Calu3 (cell line): Measurements from ENCODE around the gene MRPS34. TPM values are rescaled to one million over a fixed set of nuclear protein-coding genes. Genes with fewer than 3 reads are reported as not detected.

Experiments
- BruUV-seq: library from RNA; stranded (reverse); fragments of 400-500 nt; replicated peaks from 2 replicates; lab custom pipeline; 2021; lab: Mats Ljungman, UMichigan
- CTCF ChIA-PET: fragments of 300-600 bp; sonication (Branson Sonifier 250); formaldehyde crosslinking; loops from one replicate; lab custom pipeline; 2022; ENCODE audit warnings: antibody characterized with exemption; lab: Charles Lee
- DNase-seq: peaks from one replicate; pipeline ENCODE4 v3.0.0; 2022
- H3K27ac Mint-ChIP-seq: one replicate; pipeline ENCODE4 v1.8.0; 2022; ENCODE audit warnings: mixed read lengths; ENCODE audit not compliant: unreplicated experiment
- H3K27me3 Mint-ChIP-seq: one replicate; pipeline ENCODE4 v1.8.0; 2022; ENCODE audit warnings: mixed read lengths; ENCODE audit not compliant: unreplicated experiment
- H3K36me3 Mint-ChIP-seq: one replicate; pipeline ENCODE4 v1.8.0; 2022; ENCODE audit warnings: mild to moderate bottlenecking, moderate library complexity, mixed read lengths; ENCODE audit not compliant: insufficient read depth, unreplicated experiment
- H3K4me1 Mint-ChIP-seq: one replicate; pipeline ENCODE4 v1.8.0; 2022; ENCODE audit warnings: mild to moderate bottlenecking, low read depth, mixed read lengths; ENCODE audit not compliant: unreplicated experiment
- H3K4me3 Mint-ChIP-seq: one replicate; pipeline ENCODE4 v1.8.0; 2022; ENCODE audit warnings: mild to moderate bottlenecking, low read depth, moderate library complexity, mixed read lengths; ENCODE audit not compliant: unreplicated experiment
- H3K9me3 Mint-ChIP-seq: one replicate; pipeline ENCODE4 v1.8.0; 2022; ENCODE audit warnings: low read depth, mixed read lengths; ENCODE audit not compliant: unreplicated experiment
- CTCF ChIP-seq: fragments of 200-600 bp; IDR thresholded peaks from one replicate; pipeline ENCODE4 v1.8.0; 2022; ENCODE audit warnings: antibody characterized with exemption; ENCODE audit not compliant: unreplicated experiment
- intact Hi-C: fragments of 100-400 bp; cut with micrococcal nuclease; formaldehyde crosslinking; loops from one replicate; pipeline ENCODE4 v1.10.0; 2022; ENCODE audit not compliant: unreplicated experiment
- total RNA-seq: library from RNA; stranded (reverse); gene quantifications from 2 replicates; pipeline ENCODE4 v1.2.3, GENCODE V29; 2022

The MRPS34 gene
- total RNA-seq, 1 experiment from 2014 or later, result 135 TPM

DNA sequence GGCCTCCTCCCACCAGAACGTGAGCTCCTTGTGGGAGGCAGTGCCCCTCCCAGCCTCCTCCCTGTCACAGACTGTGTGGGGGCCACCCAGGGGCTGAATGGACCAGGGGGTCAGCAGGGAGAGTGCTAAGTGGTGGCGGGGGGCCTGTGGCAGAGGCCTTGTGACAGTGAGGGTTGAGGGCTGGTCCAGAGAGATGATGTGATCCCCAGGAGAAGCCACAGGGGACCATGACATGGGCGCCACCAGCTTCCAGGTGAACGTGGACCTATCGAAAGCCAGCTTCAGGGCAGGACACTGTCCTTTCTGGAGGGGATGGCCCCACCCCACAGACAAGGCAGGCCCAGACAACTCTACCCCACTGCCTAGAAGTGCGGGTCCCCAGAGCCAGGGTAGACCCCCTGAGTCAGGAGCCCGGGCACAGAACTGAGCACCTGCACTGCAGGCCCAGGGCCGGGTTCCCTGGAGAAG is 6.3 kb upstream of the MRPS34 start:
- no peaks in the 10 kb centered on the region for H3K9me3 Mint-ChIP-seq
- no peaks in the 10 kb centered on the region for H3K27me3 Mint-ChIP-seq
- no peak for DNase-seq
- peak overlapping the region; percentile 71 for H3K27ac Mint-ChIP-seq
- CTCF ChIA-PET, result no interaction called here
- peaks cover 13% of the 10 kb centered on the region for H3K4me1 Mint-ChIP-seq
- BruUV-seq, result no TSS peak
- no peak for TF ChIP-seq CTCF
- H3K36me3 Mint-ChIP-seq, result peaks cover 100% of the 10 kb centered on the region
- intact Hi-C loops, result no loop called here
- H3K4me3 Mint-ChIP-seq, result peak overlapping the region; percentile 4

GRCh38 chr16:1778200-1779179 is 5.6 kb upstream of the MRPS34 start:
- intact Hi-C loops, result no loop called here
- Mint-ChIP-seq H3K9me3 (no peaks in the 10 kb centered on the region), H3K36me3 (peaks cover 100% of the 10 kb centered on the region), H3K27ac (peak overlapping the region; percentile 71), H3K4me1 (peaks cover 13% of the 10 kb centered on the region), H3K4me3 (peak overlapping the region; percentile 4), H3K27me3 (no peaks in the 10 kb centered on the region)
- DNase-seq, result no peak
- no peak for TF ChIP-seq CTCF
- CTCF ChIA-PET, result interaction anchor here (0.5 kb wide), 1 partner anchor 108 kb away, joined by 4 read pairs; no protein-coding TSS in a partner anchor
- no TSS peak for BruUV-seq

GRCh38 chr16:1777375-1778199 is 4.7 kb upstream of the MRPS34 start:
- TF ChIP-seq CTCF, result no peak
- intact Hi-C loops, result no loop called here
- Mint-ChIP-seq H3K4me1 (peaks cover 13% of the 10 kb centered on the region), H3K36me3 (peaks cover 100% of the 10 kb centered on the region), H3K27me3 (no peaks in the 10 kb centered on the region), H3K4me3 (no peak overlapping the region), H3K9me3 (no peaks in the 10 kb centered on the region), H3K27ac (no peak overlapping the region)
- BruUV-seq, result no TSS peak
- no peak for DNase-seq
- CTCF ChIA-PET, result interaction anchor here (0.5 kb wide), 1 partner anchor 109 kb away, joined by 4 read pairs; no protein-coding TSS in a partner anchor

GRCh38 chr16:1776991-1777374 is 4.0 kb upstream of the MRPS34 start:
- DNase-seq, result no peak
- intact Hi-C loops, result no loop called here
- CTCF ChIA-PET, result interaction anchor here (0.7 kb wide), 1 partner anchor 79 kb away, joined by 3 read pairs; no protein-coding TSS in a partner anchor
- no peak for TF ChIP-seq CTCF
- no TSS peak for BruUV-seq
- Mint-ChIP-seq H3K27ac (peak overlapping the region; percentile 61), H3K27me3 (no peaks in the 10 kb centered on the region), H3K9me3 (no peaks in the 10 kb centered on the region), H3K4me3 (no peak overlapping the region), H3K36me3 (peaks cover 100% of the 10 kb centered on the region), H3K4me1 (peaks cover 13% of the 10 kb centered on the region)
